Stomach (tissue), 19 donors: ENCODE measurements around the gene CLK1. TPM values are rescaled to one million over a fixed set of nuclear protein-coding genes. Genes with fewer than 3 reads are reported as not detected.

ENCODE experiments used
- DNase-seq, 2 donors: peaks; one replicate each; pipeline versions ENCODE4 v3.0.0 to v3.0.0-alpha.2; 2013 to 2019
- H3K27ac ChIP-seq, 5 donors: fragments of 200-600 bp in 4 of 5; sonication (generic) in 4 of 5; one replicate each; pipeline ENCODE4 v1.5.1; 2013 to 2019; ENCODE audit warnings: mild to moderate bottlenecking in 1 of 5, moderate library complexity in 1 of 5
- H3K27me3 ChIP-seq, 3 donors: fragments of 200-600 bp; sonication (generic); one replicate each; pipeline ENCODE4 v1.5.1; 2017 to 2019; ENCODE audit warnings: mixed run types in 1 of 3
- H3K36me3 ChIP-seq, 4 donors: fragments of 200-600 bp; sonication (generic); 1 replicate in 3 of 4; 2 replicates in 1 of 4; pipeline ENCODE4 v1.5.1; 2016 to 2019
- H3K4me1 ChIP-seq, 4 donors: fragments of 200-600 bp; sonication (generic); one replicate each; pipeline ENCODE4 v1.5.1; 2016 to 2019
- H3K4me3 ChIP-seq, 4 donors: fragments of 200-600 bp; sonication (generic) in 3 of 4; one replicate each; pipeline ENCODE4 v1.5.1; 2016 to 2019; ENCODE audit warnings: mild to moderate bottlenecking in 1 of 4
- H3K9me3 ChIP-seq, 4 donors: fragments of 200-600 bp; sonication (generic); one replicate each; pipeline ENCODE4 v1.5.1; 2016 to 2019
- CTCF ChIP-seq, 7 experiments: fragments of 450-650 bp in 4 of 7; fragments of 200-600 bp in 3 of 7; sonication (generic) in 3 of 7; IDR thresholded peaks; one replicate each; pipeline ENCODE4 v1.5.1; 2016 to 2019; ENCODE audit warnings: antibody characterized with exemption in 7 of 7, control low read depth in 2 of 7, mild to moderate bottlenecking in 1 of 7
- EP300 ChIP-seq: sonication (generic); formaldehyde crosslinking; IDR thresholded peaks from one replicate; pipeline ENCODE4 v1.6.1; 2017; ENCODE audit warnings: antibody characterized with exemption
- POLR2A ChIP-seq, 4 donors: fragments of 450-650 bp; IDR thresholded peaks; one replicate each; pipeline ENCODE4 v1.6.1; 2016; ENCODE audit warnings: antibody characterized with exemption in 4 of 4, control low read depth in 2 of 4, mild to moderate bottlenecking in 1 of 4, moderate library complexity in 1 of 4
- POLR2AphosphoS5 ChIP-seq, 3 donors: sonication (generic); formaldehyde crosslinking; IDR thresholded peaks; one replicate each; pipeline ENCODE4 v1.6.1; 2016; ENCODE audit warnings: antibody characterized with exemption in 3 of 3
- WGBS, 5 donors: extraction: QIAGEN DNeasy Blood & Tissue Kit in 3 of 5; methylation state at CpG; one replicate each; pipeline versions ENCODE4 v1.1.5 to v1.1.7; 2013 to 2018; 5-methylcytosine and 5-hydroxymethylcytosine counted together
- intact Hi-C: fragments of 100-400 bp; cut with DNase I; formaldehyde crosslinking; loops from one replicate; pipeline ENCODE4 v1.15.1; 2023; ENCODE audit warnings: low total_unique reads
- long read RNA-seq, 10 donors: transcript quantifications; one replicate each; lab custom pipeline, GENCODE V29; 2026
- polyA plus RNA-seq, 3 donors: library from polyadenylated mRNA; stranded (reverse); fragments of 200-250 nt; gene quantifications; one replicate each; pipeline ENCODE4 v1.2.3, GENCODE V29; 2013
- total RNA-seq, 5 donors: library from RNA; depleted of rRNA; stranded (reverse); fragments of >200 nt; gene quantifications; one replicate each; pipeline versions ENCODE4 v1.1.0 to v1.2.3, GENCODE V29; 2014 to 2016
- donor health status: healthy with polysubstance abuse.
- donor health status: Bipolar disorder and iron deficiency.
- donor health status: healthy.

CLK1 gene
- total RNA-seq: 100 to 1,000 TPM in 4 of 5 donors, 10 to 100 TPM in 1; 60.5 to 245 (median 158) TPM
- 100 to 1,000 TPM in 2 of 3 donors, 10 to 100 TPM in 1; 95.0 to 270 (median 117) TPM for polyA plus RNA-seq
- long read RNA-seq, donor 1, transcript CLK1-201 (13 exons, 1,888 nt): major isoform, 9 of 23 reads
- long read RNA-seq, donor 1, partial matches to known transcripts: 6 of 23 reads
- long read RNA-seq, donor 1, other reads (novel, unspliced or antisense): 0 of 23 reads
- long read RNA-seq, donor 2, transcript CLK1-210 (11 exons, 3,208 nt): minor isoform, 8 of 43 reads
- long read RNA-seq, donor 2, transcript CLK1-201 (13 exons, 1,888 nt): major isoform, 12 of 43 reads
- long read RNA-seq, donor 2, partial matches to known transcripts: 15 of 43 reads
- long read RNA-seq, donor 2, other reads (novel, unspliced or antisense): 0 of 43 reads
- long read RNA-seq, donor 3, transcript CLK1-201 (13 exons, 1,888 nt): major isoform, 14 of 29 reads
- long read RNA-seq, donor 3, partial matches to known transcripts: 10 of 29 reads
- long read RNA-seq, donor 3, other reads (novel, unspliced or antisense): 0 of 29 reads
- long read RNA-seq, donor 4, partial matches to known transcripts: 0 of 2 reads
- long read RNA-seq, donor 4, other reads (novel, unspliced or antisense): 0 of 2 reads
- long read RNA-seq, donor 5, transcript CLK1-210 (11 exons, 3,208 nt): minor isoform, 14 of 55 reads
- long read RNA-seq, donor 5, transcript CLK1-201 (13 exons, 1,888 nt): major isoform, 15 of 55 reads
- long read RNA-seq, donor 5, partial matches to known transcripts: 17 of 55 reads
- long read RNA-seq, donor 5, other reads (novel, unspliced or antisense): 0 of 55 reads
- long read RNA-seq, donor 6: 0 reads
- long read RNA-seq, donor 7, transcript CLK1-201 (13 exons, 1,888 nt): major isoform, 13 of 38 reads
- long read RNA-seq, donor 7, partial matches to known transcripts: 13 of 38 reads
- long read RNA-seq, donor 7, other reads (novel, unspliced or antisense): 0 of 38 reads
- long read RNA-seq, donor 8, transcript CLK1-201 (13 exons, 1,888 nt): minor isoform, 7 of 43 reads
- long read RNA-seq, donor 8, transcript CLK1-210 (11 exons, 3,208 nt): major isoform, 9 of 43 reads
- long read RNA-seq, donor 8, partial matches to known transcripts: 21 of 43 reads
- long read RNA-seq, donor 8, other reads (novel, unspliced or antisense): 0 of 43 reads
- long read RNA-seq, donor 9, transcript CLK1-201 (13 exons, 1,888 nt): major isoform, 5 of 28 reads
- long read RNA-seq, donor 9, partial matches to known transcripts: 13 of 28 reads
- long read RNA-seq, donor 9, other reads (novel, unspliced or antisense): 0 of 28 reads
- long read RNA-seq, donor 10, transcript CLK1-201 (13 exons, 1,888 nt): major isoform, 8 of 34 reads
- long read RNA-seq, donor 10, partial matches to known transcripts: 12 of 34 reads
- long read RNA-seq, donor 10, other reads (novel, unspliced or antisense): 0 of 34 reads

DNA sequence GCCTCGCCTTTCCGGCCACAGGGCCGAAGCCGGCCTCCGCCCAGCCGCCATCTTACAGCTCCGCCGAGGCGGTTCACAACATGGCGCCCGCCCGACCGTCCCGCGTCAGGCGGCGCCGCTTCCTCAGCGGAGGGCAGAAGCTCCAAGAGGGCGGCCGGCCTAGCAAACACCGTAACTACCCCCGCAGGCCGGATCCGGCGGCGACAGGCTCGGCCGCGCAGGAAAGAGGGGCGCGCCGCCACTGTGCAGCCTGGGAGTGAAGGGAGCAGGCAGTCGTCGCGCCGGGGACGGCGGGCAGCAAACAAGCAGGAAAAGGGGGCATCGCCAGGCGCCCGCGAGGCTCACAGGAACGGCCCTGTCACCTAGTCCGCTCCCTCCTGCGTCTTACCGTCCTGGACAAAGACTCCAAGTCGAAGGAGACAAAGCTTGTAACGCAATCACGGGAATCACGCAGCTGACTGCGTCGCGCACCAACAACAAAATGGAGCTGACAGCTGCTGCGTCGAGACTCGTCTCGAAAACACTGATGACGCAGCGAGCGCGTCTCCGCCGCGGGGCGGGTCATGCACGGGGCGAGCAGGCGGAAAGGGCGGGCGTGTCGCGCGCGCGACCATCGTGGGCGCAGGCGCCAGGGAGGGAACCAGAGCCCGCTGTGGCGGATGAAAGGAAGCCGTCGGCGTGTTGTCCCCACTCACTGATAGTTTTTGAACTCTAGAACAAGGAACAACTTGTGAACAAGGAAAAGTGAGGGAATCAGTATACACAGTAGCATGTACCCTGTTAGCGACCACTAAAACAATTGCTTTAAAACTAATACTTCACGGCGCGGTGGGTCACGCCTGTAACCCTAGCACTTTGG lies at the start of gene CLK1:
CLK1 (minus strand) TSS at position 483 of the 859 bp plus-strand sequence. CDS start 2,796 bp downstream, outside the sequence.
- TF ChIP-seq POLR2A (IDR thresholded peaks at IDR 0.05) (peak in 2 of 4 donors; percentile 99 to 100), EP300 (no peak), POLR2AphosphoS5 (IDR thresholded peaks at IDR 0.05) (peak; percentile 100), CTCF (IDR thresholded peaks at IDR 0.05) (no peak)
- peak within 1 kb of the TSS; percentile 98 to 100 (median 100) for H3K27ac ChIP-seq
- DNase-seq: peak; percentile 98 to 99
- no peaks in the 10 kb centered on the region for H3K27me3 ChIP-seq
- peaks cover 26 to 67% (median 48%) of the 10 kb centered on the region in 4 donors for H3K4me1 ChIP-seq
- 0 to 2% (median 1%) methylated on average over 46 to 89 of the region's 89 CpGs for WGBS, 5 donors
- intact Hi-C loops: no loop called here
- H3K4me3 ChIP-seq: peak within 1 kb of the TSS; percentile 79 to 98 (median 86)
- H3K36me3 ChIP-seq: peaks cover 6 to 17% (median 12%) of the 10 kb centered on the region in 4 donors
- no peaks in the 10 kb centered on the region for H3K9me3 ChIP-seq

DNA sequence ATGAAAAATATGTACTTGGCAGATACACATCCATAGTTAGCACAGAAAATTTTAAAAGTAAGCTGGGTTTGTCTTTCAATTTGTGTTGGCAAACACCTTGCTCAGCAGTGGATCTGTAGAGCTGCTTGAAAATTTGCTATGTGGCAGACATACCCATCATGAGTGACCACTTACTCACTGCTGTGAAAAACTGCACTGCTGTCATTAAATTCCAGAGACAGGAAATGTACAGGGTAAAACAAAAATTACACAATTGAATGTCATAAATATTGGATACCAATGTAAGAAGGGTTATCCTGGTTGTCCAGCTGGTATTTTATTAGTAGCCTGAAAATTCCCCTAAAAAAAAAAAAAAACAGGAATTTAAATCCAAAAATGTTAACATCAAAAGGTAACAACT lies 49.2 kb upstream of the CLK1 start:
- DNase-seq: no peak
- Histone ChIP-seq H3K4me1 (no peaks in the 10 kb centered on the region), H3K27ac (no peak overlapping the region), H3K27me3 (no peaks in the 10 kb centered on the region), H3K4me3 (no peak overlapping the region), H3K36me3 (peaks cover 20 to 99% (median 94%) of the 10 kb centered on the region in 4 donors), H3K9me3 (no peaks in the 10 kb centered on the region)
- no peak for TF ChIP-seq POLR2AphosphoS5 (IDR thresholded peaks at IDR 0.05)
- TF ChIP-seq EP300: no peak
- TF ChIP-seq CTCF (IDR thresholded peaks at IDR 0.05): no peak
- TF ChIP-seq POLR2A (IDR thresholded peaks at IDR 0.05): no peak
- intact Hi-C loops: no loop called here

- Histone ChIP-seq H3K4me1 (no peaks in the 10 kb centered on the region), H3K27me3 (no peaks in the 10 kb centered on the region), H3K4me3 (no peak overlapping the region), H3K36me3 (peaks cover 13 to 86% (median 80%) of the 10 kb centered on the region in 4 donors), H3K9me3 (no peaks in the 10 kb centered on the region), H3K27ac (no peak overlapping the region)
- no peak for TF ChIP-seq EP300
- no peak for TF ChIP-seq CTCF (IDR thresholded peaks at IDR 0.05)
- TF ChIP-seq POLR2AphosphoS5 (IDR thresholded peaks at IDR 0.05): no peak
- no peak for TF ChIP-seq POLR2A (IDR thresholded peaks at IDR 0.05)
- DNase-seq: no peak
- intact Hi-C loops: loop anchor here (10.0 kb wide), 1 partner anchor 145 kb away; no protein-coding TSS in a partner anchor
- WGBS, 5 donors: 93 to 97% (median 95%) methylated on average over 4 of the region's 4 CpGs
These were observed 45.5 kb upstream of the CLK1 start for GRCh38 chr2:200909958-200910357.
